ENCODE results near the gene PCSK2. TPM values are rescaled to one million over a fixed set of nuclear protein-coding genes. Genes with fewer than 3 reads are reported as not detected.

PCSK2 gene
- total and polyA plus RNA-seq, 2 of the 8 experiments (the other 6 are each of a cell fraction or from before 2014, with no cell fraction given) = 1.9 to 4.2 TPM

DNA sequence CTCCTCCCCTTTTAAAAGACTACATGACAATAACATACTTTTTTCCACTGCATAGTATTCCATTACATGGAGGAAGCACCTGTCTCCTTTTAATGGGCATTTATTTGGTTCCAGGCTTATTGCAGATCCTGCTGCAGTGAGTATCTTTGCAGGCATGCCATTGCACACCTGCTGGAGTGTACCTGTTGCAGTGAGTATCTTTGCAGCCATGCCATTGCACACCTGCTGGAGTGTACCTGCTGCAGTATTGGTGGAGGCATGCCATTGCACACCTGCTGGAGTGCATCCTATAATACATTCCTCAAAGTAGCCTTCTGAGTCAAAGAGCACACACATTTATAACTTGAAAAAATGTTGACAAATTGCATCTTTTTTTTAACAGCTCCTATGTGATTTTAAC, 302.7 kb downstream of the PCSK2 start (continued):
- TF ChIP-seq JUN (IDR thresholded peaks at IDR 0.05; ENCODE audit: low read depth, low read length) (no peak), NRF1 (IDR thresholded peaks at IDR 0.05; ENCODE audit: low read depth, low read length) (no peak), POU5F1 (IDR thresholded peaks at IDR 0.05; ENCODE audit: low read depth, low read length) (no peak), CBX5 (IDR thresholded peaks at IDR 0.05; ENCODE audit: low read depth, low read length) (no peak), JUND (IDR thresholded peaks at IDR 0.05; ENCODE audit: low read length) (no peak), HDAC2 (IDR thresholded peaks at IDR 0.05; ENCODE audit: borderline replicate concordance in 1 of 2, low read depth in 2 of 2, low read length in 2 of 2) (no peak), SP1 (IDR thresholded peaks at IDR 0.05; ENCODE audit: low read depth, low read length) (no peak), ASH2L (IDR thresholded peaks at IDR 0.05; ENCODE audit: low read length) (no peak)

Measured in H1 (cell line).